IMR-90 (cell line): ENCODE results near the gene CWF19L1. TPM values are rescaled to one million over a fixed set of nuclear protein-coding genes. Genes with fewer than 3 reads are reported as not detected.

Experiments
- ATAC-seq: fragments of 200-7000 bp; cut with Tn5 transposase; 2 replicates; pipeline ENCODE4 v1.9.1; 2020; ENCODE audit warnings: low read depth, mild to moderate bottlenecking, moderate library complexity
- BruUV-seq: library from RNA; stranded (reverse); fragments of 400-500 nt; replicated peaks from 2 replicates; lab custom pipeline; 2021; lab: Mats Ljungman, UMichigan
- CTCF ChIA-PET: fragments of 300-600 bp; formaldehyde crosslinking; extraction: SDS; loops from one replicate; lab custom pipeline; 2021; ENCODE audit warnings: antibody characterized with exemption; lab: Yijun Ruan, JAX
- POLR2A ChIA-PET: fragments of 300-600 bp; sonication (Branson Sonifier 250); formaldehyde crosslinking; loops from one replicate; lab custom pipeline; 2022; ENCODE audit warnings: antibody characterized with exemption; ENCODE audit not compliant: unreplicated experiment; lab: Charles Lee
- DNase-seq: peaks from one replicate; pipeline ENCODE4 v3.0.0; 2013
- H2AFZ ChIP-seq: replicated peaks from 2 replicates; pipeline ENCODE3; 2013; ENCODE audit warnings: low read length, mild to moderate bottlenecking; ENCODE audit not compliant: poor library complexity
- H2AK5ac ChIP-seq: 2 replicates; pipeline ENCODE4 v1.6.1; 2013; ENCODE audit warnings: low read depth, low read length, inconsistent platforms
- H2AK9ac ChIP-seq: replicated peaks from 2 replicates; pipeline ENCODE3; 2013; ENCODE audit warnings: mild to moderate bottlenecking, low read depth, low read length, moderate library complexity; ENCODE audit not compliant: poor library complexity
- H2BK120ac ChIP-seq: 2 replicates; pipeline ENCODE4 v1.6.1; 2013; ENCODE audit warnings: low read depth, low read length, inconsistent platforms
- H2BK15ac ChIP-seq: 3 replicates; pipeline ENCODE4 v1.6.1; 2013; ENCODE audit warnings: low read depth, low read length, inconsistent platforms
- H2BK20ac ChIP-seq: 2 replicates; pipeline ENCODE4 v1.6.1; 2013; ENCODE audit warnings: low read depth, mild to moderate bottlenecking, inconsistent platforms, low read length, moderate library complexity
- H2BK5ac ChIP-seq: 2 replicates; pipeline ENCODE4 v1.6.1; 2013; ENCODE audit warnings: mild to moderate bottlenecking, low read depth, low read length, inconsistent platforms; ENCODE audit not compliant: poor library complexity, severe bottlenecking
- H3K14ac ChIP-seq: replicated peaks from 2 replicates; pipeline ENCODE4 v1.6.1; 2013; ENCODE audit warnings: low read depth, low read length, inconsistent platforms
- H3K18ac ChIP-seq: 2 replicates; pipeline ENCODE4 v1.6.1; 2013; ENCODE audit warnings: low read depth, low read length, control low read depth
- H3K23ac ChIP-seq: 2 replicates; pipeline ENCODE4 v1.6.1; 2013; ENCODE audit warnings: low read depth, low read length, inconsistent platforms
- H3K27ac ChIP-seq: 2 replicates; pipeline ENCODE4 v1.5.1; 2013; ENCODE audit warnings: mild to moderate bottlenecking, control low read depth, low read length; ENCODE audit not compliant: insufficient read depth
- H3K27me3 ChIP-seq: 2 replicates; pipeline ENCODE4 v1.6.1; 2013; ENCODE audit warnings: low read length; ENCODE audit not compliant: control insufficient read depth, insufficient read depth
- H3K36me3 ChIP-seq: 2 replicates; pipeline ENCODE4 v1.6.1; 2013; ENCODE audit warnings: low read length, mixed read lengths; ENCODE audit not compliant: control insufficient read depth, insufficient read depth
- H3K4ac ChIP-seq: 2 replicates; pipeline ENCODE4 v1.6.1; 2013; ENCODE audit warnings: low read depth, low read length, inconsistent platforms
- H3K4me1 ChIP-seq: 2 replicates; pipeline ENCODE4 v1.6.1; 2013; ENCODE audit warnings: low read length, mixed read lengths; ENCODE audit not compliant: control insufficient read depth, insufficient read depth
- H3K4me2 ChIP-seq: 2 replicates; pipeline ENCODE4 v1.6.1; 2013; ENCODE audit warnings: low read depth, mild to moderate bottlenecking, control low read depth, low read length, moderate library complexity
- H3K4me3 ChIP-seq: 2 replicates; pipeline ENCODE4 v1.5.1; 2013; ENCODE audit warnings: low read depth, mild to moderate bottlenecking, control low read depth, low read length, moderate library complexity; ENCODE audit not compliant: insufficient read depth
- H3K56ac ChIP-seq: 2 replicates; pipeline ENCODE4 v1.6.1; 2013; ENCODE audit warnings: low read length, inconsistent platforms; ENCODE audit not compliant: insufficient read depth; ENCODE audit errors: extremely low read depth
- H3K79me1 ChIP-seq, 2 experiments: 2 replicates each; pipeline ENCODE4 v1.6.1; 2013; ENCODE audit warnings: low read length in 2 of 2, inconsistent platforms in 1 of 2, low read depth in 1 of 2
- H3K9ac ChIP-seq: 2 replicates; pipeline ENCODE4 v1.6.1; 2013; ENCODE audit warnings: low read depth, low read length, control low read depth
- H3K9me1 ChIP-seq: 2 replicates; pipeline ENCODE4 v1.6.1; 2013; ENCODE audit warnings: low read length, inconsistent platforms; ENCODE audit not compliant: insufficient read depth
- H3K9me3 ChIP-seq: 2 replicates; pipeline ENCODE4 v1.6.1; 2013; ENCODE audit warnings: low read length; ENCODE audit not compliant: control insufficient read depth, insufficient read depth
- H4K20me1 ChIP-seq: 2 replicates; pipeline ENCODE4 v1.6.1; 2013; ENCODE audit warnings: low read length, inconsistent platforms; ENCODE audit not compliant: insufficient read depth
- H4K5ac ChIP-seq: 2 replicates; pipeline ENCODE4 v1.6.1; 2013; ENCODE audit warnings: mild to moderate bottlenecking, low read depth, low read length, control low read depth
- H4K8ac ChIP-seq, 2 experiments: 2 replicates each; pipeline ENCODE4 v1.6.1; 2013; ENCODE audit warnings: low read depth in 2 of 2, low read length in 2 of 2, control low read depth in 1 of 2, inconsistent platforms in 1 of 2
- H4K91ac ChIP-seq: 2 replicates; pipeline ENCODE4 v1.6.1; 2013; ENCODE audit warnings: low read depth, low read length, inconsistent platforms; ENCODE audit not compliant: insufficient read depth
- FOS ChIP-seq: fragments of 150-350 bp; IDR thresholded peaks from 2 replicates; pipeline ENCODE4 v1.6.1; 2016; ENCODE audit warnings: low read depth, low read length
- NFE2L2 ChIP-seq: fragments of 150-350 bp; IDR thresholded peaks from 2 replicates; pipeline ENCODE4 v1.6.1; 2016; ENCODE audit warnings: low read depth, mild to moderate bottlenecking, low read length
- SMC3 ChIP-seq: fragments of 150-350 bp; IDR thresholded peaks from 2 replicates; pipeline ENCODE4 v1.6.1; 2016; ENCODE audit warnings: low read depth, mild to moderate bottlenecking, antibody characterized with exemption, low read length, moderate library complexity
- WGBS, 2 experiments: methylation state at CpG; one replicate each; pipeline versions ENCODE4 v1.1.5 to v1.1.7; 2013; ENCODE audit warnings: missing lambda C conversion rate in 2 of 2; ENCODE audit not compliant: insufficient read length in 1 of 2; ENCODE audit errors: extremely low coverage in 2 of 2; 5-methylcytosine and 5-hydroxymethylcytosine counted together
- dilution Hi-C: fragments of 300-500 bp; cut with HindIII; formaldehyde crosslinking; loops from one replicate; pipeline ENCODE4 v1.14.3; 2018; ENCODE audit warnings: low sequenced_read_pairs; ENCODE audit not compliant: unreplicated experiment
- in situ Hi-C: fragments of 300-500 bp; cut with MboI; formaldehyde crosslinking; loops from 3 replicates; pipeline ENCODE4 v1.14.3; 2019; ENCODE audit warnings: low sequenced_read_pairs, inconsistent platforms, mixed read lengths
- intact Hi-C: fragments of 100-400 bp; cut with micrococcal nuclease; formaldehyde crosslinking; loops from 2 replicates; pipeline ENCODE4 v1.10.0; 2022
- polyA plus RNA-seq, 3 experiments: library from polyadenylated mRNA; depleted of rRNA; stranded (reverse); fragments of >200 nt; gene quantifications; 2 replicates each; pipeline ENCODE4 v1.2.3, GENCODE V29; 2012; ENCODE audit warnings: low replicate concordance in 1 of 3
- total RNA-seq: library from RNA; depleted of rRNA; stranded (reverse); fragments of >200 nt; gene quantifications from 2 replicates; pipeline ENCODE4 v1.2.3, GENCODE V29; 2012

The CWF19L1 gene
- total and polyA plus RNA-seq, 2 of the 4 experiments (the other 2 are of a cell fraction), result 10.2 to 30.8 TPM

DNA sequence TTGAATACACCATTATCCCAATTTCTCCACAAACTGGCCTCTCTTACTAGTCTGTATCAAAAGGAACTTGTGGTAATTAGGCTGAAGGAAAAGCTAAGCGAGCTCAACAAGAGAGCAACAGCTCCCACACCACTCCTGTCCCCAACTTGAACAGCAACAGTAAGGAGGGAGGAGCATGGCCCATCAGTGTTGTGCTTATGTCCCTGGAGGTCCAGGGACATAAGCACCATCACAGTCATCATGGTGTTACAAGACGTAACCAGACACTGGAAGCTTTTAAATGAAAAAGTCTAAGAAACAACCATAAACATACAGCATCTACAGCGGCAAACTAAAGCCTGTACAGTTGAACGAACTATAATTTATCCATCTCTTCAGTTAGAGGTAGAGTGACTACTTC lies 82.6 kb downstream of the CWF19L1 start:
- Histone ChIP-seq H3K14ac (peak overlapping the region; percentile 43), H2BK20ac (no peak overlapping the region), H3K4me3 (peak overlapping the region; percentile 54), H2AK5ac (no peak overlapping the region; the same call in 1 of the 2 replicates), H2BK15ac (no peak overlapping the region), H2BK5ac (no peak overlapping the region), H3K23ac (peak overlapping the region; percentile 92; the same call in 1 of the 2 replicates), H3K79me1 (peaks cover 20 to 36% of the 10 kb centered on the region in 2 experiments), H3K18ac (no peak overlapping the region), H3K27me3 (no peaks in the 10 kb centered on the region), H3K4me2 (peak overlapping the region; percentile 84), H3K56ac (peak overlapping the region; percentile 81; the same call in 1 of the 2 replicates), H3K9me1 (no peaks in the 10 kb centered on the region; the same call in 1 of the 2 replicates), H3K27ac (no peak overlapping the region), H4K5ac (no peak overlapping the region), H2BK120ac (no peak overlapping the region), H4K8ac (peak overlapping the region in 1 of 2 experiments; percentile 86; a peak in 1 of 4 replicates), H3K4me1 (peaks cover 6% of the 10 kb centered on the region), H2AFZ (peak overlapping the region; percentile 57), H2AK9ac (peak overlapping the region; percentile 77), H3K9me3 (no peaks in the 10 kb centered on the region), H4K20me1 (no peaks in the 10 kb centered on the region; the same call in 1 of the 2 replicates), H3K4ac (no peak overlapping the region), H4K91ac (0 out of 2 replicates have a peak overlapping the region, but pooled peaks have one; percentile 11), H3K36me3 (no peaks in the 10 kb centered on the region; the same call in 1 of the 2 replicates), H3K9ac (peak overlapping the region; percentile 74; the same call in 1 of the 2 replicates)
- intact Hi-C loops (loop anchor here (5.0 to 10.0 kb wide), 2 partner anchors 208 to 450 kb away; partner anchors contain the start of genes COX15 and CUTC), in situ Hi-C loops (loop anchor here (10.0 kb wide), 1 partner anchor 340 kb away; no protein-coding TSS in a partner anchor), dilution Hi-C loops (no loop called here)
- DNase-seq (peak; percentile 7), ATAC-seq (peak; percentile 6)
- TF ChIP-seq FOS (no peak), SMC3 (no peak), NFE2L2 (no peak)
- CTCF ChIA-PET, result interaction anchor here (0.6 to 0.7 kb wide), 3 partner anchors 14 to 310 kb away, joined by 3 to 4 read pairs (median 3); no protein-coding TSS in a partner anchor
- WGBS, 2 experiments, result no CpG with 5 or more reads among the region's 4 CpGs
- POLR2A ChIA-PET, result no interaction called here
- no TSS peak for BruUV-seq
